GM19395 (cell line): Measurements from ENCODE around the gene LRMDA.

Experiments used
- ATAC-seq: cut with Tn5 transposase; IDR thresholded peaks from one replicate; pipeline ENCODE4 v1.9.1; 2021; ENCODE audit warnings: mild to moderate bottlenecking, moderate library complexity; ENCODE audit not compliant: unreplicated experiment

LRMDA gene

GRCh38 chr10:75568450-75569130 is 137.2 kb downstream of the LRMDA start:
- no peak for ATAC-seq

DNA sequence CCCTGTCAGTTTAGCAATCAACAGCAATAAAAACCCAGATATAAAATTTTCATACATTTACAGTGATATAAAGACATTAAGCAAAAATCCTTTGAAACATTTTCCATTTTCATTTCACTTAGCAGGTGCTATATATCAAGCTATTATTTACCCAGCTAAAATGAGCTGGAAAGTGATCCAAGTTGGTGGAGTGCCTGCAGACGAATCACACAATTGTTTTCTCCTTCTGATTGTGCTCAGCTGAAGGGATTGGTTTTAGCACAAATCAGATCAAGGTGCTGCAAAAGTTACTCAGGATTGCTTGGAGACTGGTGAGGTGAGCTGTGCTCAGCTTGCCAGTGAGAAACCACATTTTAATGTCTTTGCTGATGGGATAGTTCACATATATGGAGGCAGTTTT is 138.1 kb downstream of the LRMDA start:
- ATAC-seq: no peak

DNA sequence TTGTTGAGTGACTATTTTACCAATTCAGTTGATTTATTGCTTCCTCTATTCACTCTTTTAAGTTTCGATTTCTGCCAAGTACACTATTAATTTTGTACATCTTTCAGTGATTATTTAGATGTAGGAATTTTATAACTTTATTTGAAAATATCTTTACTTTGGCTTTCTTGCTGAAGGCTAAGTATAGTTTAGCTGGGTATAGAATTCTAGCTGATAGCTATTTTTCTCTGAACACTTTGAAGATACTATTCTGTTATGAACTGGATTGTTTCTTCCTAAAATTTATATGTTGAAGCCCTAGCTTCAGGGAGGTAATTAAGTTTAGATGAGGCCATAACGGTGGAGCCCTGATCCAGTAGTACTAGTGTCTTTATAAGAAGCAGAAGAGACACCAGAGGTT is 141.1 kb downstream of the LRMDA start:
- no peak for ATAC-seq

DNA sequence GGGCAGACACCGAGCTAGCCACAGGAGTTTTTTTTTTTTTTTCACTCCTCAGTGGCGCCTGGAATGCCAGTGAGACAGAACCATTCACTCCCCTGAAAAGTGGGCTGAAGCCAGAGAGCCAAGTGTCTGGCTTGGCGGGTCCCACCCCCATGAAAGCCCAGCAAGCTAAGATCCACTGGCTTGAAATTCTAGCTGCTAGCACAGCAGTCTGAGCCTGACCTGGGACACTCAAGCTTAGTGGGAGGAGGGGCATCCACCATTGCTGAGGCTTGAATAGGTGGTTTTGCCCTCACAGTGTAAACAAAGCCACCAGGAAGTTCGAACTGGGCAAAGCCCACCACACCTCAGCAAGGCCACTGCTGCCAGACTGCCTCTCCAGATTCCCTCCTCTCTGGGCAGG is 144.5 kb downstream of the LRMDA start:
- no peak for ATAC-seq

DNA sequence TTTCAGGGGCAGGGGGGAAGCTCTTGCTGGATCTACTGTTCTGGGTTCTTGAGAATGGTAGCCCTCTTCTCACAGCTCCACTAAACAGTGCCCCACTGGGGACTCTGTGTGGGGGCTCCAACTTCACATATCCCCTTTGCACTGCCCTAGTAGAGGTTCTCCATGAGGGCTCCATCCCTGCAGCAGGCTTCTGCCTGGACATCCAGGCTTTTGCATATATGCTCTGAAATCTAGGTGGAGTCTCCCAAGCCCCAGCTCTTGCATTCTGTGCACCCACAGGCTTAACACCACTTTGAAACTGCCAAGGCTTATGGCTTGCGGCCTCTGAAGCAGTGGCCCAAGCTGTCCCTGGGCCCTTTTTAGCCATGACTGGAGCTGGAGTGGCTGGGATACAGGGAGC is 150.7 kb downstream of the LRMDA start:
- no peak for ATAC-seq

- no peak for ATAC-seq
These were observed 153.9 kb downstream of the LRMDA start for GRCh38 chr10:75585294-75585693.

- no peak for ATAC-seq
These were observed 155.4 kb downstream of the LRMDA start for GRCh38 chr10:75586814-75587213.

DNA sequence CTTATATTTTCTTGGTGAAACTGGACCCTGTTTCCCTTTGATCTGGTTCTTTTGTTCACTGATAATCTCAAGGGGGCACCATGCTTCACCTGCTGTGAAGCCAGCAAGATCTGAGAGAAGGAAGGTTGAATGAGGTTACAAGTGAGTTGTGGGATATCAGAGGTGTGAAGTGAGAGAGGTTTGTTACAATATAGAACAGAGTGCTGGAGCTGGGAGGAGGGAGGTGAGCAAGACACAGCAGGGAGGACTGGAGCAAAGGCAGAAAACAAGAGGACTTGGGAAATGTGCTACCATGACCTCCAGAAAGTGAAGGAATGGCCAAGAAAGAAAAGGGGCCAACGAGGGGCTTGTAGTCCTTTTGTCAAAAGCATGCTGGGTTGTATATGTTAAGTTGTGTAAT is 156.6 kb downstream of the LRMDA start:
- ATAC-seq: no peak

GRCh38 chr10:75589895-75590654 is 158.7 kb downstream of the LRMDA start:
- no peak for ATAC-seq

- ATAC-seq: no peak
These were observed 160.8 kb downstream of the LRMDA start for GRCh38 chr10:75592151-75592787.

DNA sequence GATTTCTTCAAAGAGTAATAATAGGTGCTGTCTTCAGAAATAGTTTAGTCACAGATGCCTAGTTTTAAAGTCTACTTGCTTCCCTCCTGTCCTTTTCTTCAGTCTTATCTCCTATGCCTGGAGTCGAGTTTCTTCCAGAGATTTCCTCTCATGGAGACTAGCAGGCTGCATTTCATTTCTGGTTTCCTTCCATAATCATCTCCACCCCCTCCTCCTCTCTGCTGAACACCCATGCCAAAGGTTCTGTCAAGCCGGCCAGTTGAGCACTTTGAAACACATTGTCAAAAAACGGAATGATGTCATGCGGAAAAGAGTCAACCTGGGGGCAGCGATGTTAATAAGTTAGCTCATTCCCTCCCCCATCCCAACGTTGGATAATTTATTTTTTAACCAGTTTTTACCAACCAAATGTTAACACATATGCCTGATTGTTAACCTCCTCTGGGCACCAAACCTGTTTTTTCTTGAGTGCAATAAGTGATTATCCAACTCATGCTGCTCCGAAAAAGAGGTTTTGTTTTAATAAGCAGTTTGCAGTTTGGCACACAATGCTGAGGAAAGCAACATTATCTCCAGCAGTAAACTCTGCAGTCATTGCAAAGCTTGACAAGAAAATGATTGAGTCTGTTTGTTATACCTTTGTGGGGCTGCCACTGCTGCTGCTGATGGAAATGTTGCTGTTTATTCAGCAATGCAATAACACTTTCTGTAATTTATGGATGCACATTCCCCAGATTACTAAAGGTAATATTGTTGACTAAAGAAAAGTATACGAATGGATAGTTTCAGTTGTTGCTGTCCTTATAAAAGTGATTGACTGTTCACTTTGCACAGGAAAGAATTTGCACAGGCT is 161.6 kb downstream of the LRMDA start:
- ATAC-seq: no peak

- ATAC-seq: no peak
These were observed 162.5 kb downstream of the LRMDA start for GRCh38 chr10:75593692-75594556.

GRCh38 chr10:75596930-75597620 is 165.7 kb downstream of the LRMDA start:
- ATAC-seq: no peak

GRCh38 chr10:75597773-75598440 is 166.5 kb downstream of the LRMDA start:
- no peak for ATAC-seq

- ATAC-seq: no peak
These were observed 167.6 kb downstream of the LRMDA start for GRCh38 chr10:75598998-75599397.

DNA sequence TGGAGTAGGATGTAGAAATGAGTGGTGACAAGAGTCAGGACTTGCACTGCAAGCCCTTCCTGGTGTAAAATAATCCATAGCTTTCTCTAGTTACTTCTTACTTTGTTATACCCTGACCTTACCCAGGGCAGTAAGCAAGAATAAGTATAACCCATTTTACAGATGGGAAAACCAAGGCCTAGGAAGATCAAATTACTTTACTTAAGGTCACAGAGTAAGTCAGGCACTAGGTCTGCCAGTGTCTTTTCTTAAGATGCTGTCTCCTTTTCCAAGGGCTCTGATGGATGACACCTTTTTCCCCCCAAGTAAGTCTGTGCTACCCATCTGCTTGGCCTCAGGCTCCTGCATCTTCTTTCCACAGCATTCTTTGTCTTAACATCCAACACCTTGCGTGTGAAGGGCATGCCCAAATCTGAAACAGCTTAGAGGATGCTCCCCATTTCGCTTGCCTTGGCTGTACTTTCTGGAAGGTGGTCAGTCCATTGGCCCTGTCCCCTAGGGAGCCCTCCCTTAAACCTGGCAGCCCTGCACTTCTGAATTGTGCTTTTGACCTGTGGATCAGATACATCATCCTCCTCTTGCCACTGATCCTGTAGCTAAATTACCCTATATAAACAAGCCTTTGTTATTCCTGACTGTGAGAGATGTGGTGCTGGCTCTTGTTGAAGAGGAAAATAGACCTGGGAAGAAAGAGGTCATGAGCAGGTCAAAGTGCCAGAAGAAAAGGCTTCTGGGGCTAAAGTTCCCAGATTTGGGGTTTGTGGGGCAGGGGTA is 168.6 kb downstream of the LRMDA start:
- ATAC-seq: no peak

GRCh38 chr10:75600833-75601232 is 169.4 kb downstream of the LRMDA start:
- ATAC-seq: no peak

GRCh38 chr10:75602341-75602740 is 170.9 kb downstream of the LRMDA start:
- no peak for ATAC-seq
